Measurements from ENCODE around the gene SCAMP2. TPM values are rescaled to one million over a fixed set of nuclear protein-coding genes. Genes with fewer than 3 reads are reported as not detected.

The SCAMP2 gene
- polyA plus RNA-seq, 3 donors, result 124 to 158 (median 124) TPM

- Histone ChIP-seq H2AFZ (ENCODE audit: insufficient read depth, low read depth, low read length, poor library complexity, severe bottlenecking) (no peak overlapping the region), H3K79me2 (ENCODE audit: insufficient read depth, low read length) (no peaks in the 10 kb centered on the region), H4K20me1 (ENCODE audit: insufficient read depth, low read length) (peaks cover 8% of the 10 kb centered on the region), H3K4me1 (ENCODE audit: control insufficient read depth in 1 of 2, insufficient read depth in 2 of 2, low read length in 2 of 2) (no peaks in the 10 kb centered on the region), H3K4me2 (replicated peaks; ENCODE audit: extremely low read depth, low read length, poor library complexity, severe bottlenecking) (no peak overlapping the region), H3K4me3 (replicated peaks in 1 of 3; ENCODE audit: low read depth in 2 of 3, low read length in 3 of 3) (no peak overlapping the region), H3K9ac (ENCODE audit: insufficient read depth, low read length, poor library complexity, severe bottlenecking) (no peak overlapping the region), H3K9me3 (replicated peaks in 1 of 2; ENCODE audit: control insufficient read depth in 1 of 2, insufficient read depth in 1 of 2, low read length in 2 of 2) (no peaks in the 10 kb centered on the region), H3K36me3 (replicated peaks in 1 of 2; ENCODE audit: control insufficient read depth in 1 of 2, insufficient read depth in 2 of 2, low read length in 2 of 2) (peaks cover 9 to 34% of the 10 kb centered on the region in 2 donors), H3K27me3 (ENCODE audit: control insufficient read depth in 2 of 2, insufficient read depth in 2 of 2, low read length in 2 of 2) (no peaks in the 10 kb centered on the region), H3K27ac (ENCODE audit: low read depth in 1 of 2, low read length in 2 of 2) (no peak overlapping the region)
- H3K27ac Mint-ChIP-seq, result no peak overlapping the region
- DNase-seq, result peak; percentile 30 to 55 (median 46)
- H3K27me3 Mint-ChIP-seq (ENCODE audit: low read depth in 3 of 3), result peaks cover 0 to 1% (median 0%) of the 10 kb centered on the region in 3 donors
- TF ChIP-seq CTCF (IDR thresholded peaks at IDR 0.05), result peak; percentile 97
- H3K9me3 Mint-ChIP-seq, result peaks cover 0 to 2% (median 0%) of the 10 kb centered on the region in 7 donors
- H3K4me3 Mint-ChIP-seq, result no peak overlapping the region
- WGBS (ENCODE audit: insufficient coverage), result 50% methylated on average over 3 of the region's 5 CpGs
- peaks cover 9 to 29% of the 10 kb centered on the region in 2 donors for H3K36me3 Mint-ChIP-seq
- H3K4me1 Mint-ChIP-seq, result peaks cover 5% of the 10 kb centered on the region
- intact Hi-C loops (cut with micrococcal nuclease), result no loop called here
Observed at GRCh38 chr15:74835312-74835823, 37.8 kb downstream of the SCAMP2 start.

- DNase-seq, result no peak
- no peak overlapping the region for H3K27ac Mint-ChIP-seq
- Histone ChIP-seq H3K4me1 (ENCODE audit: control insufficient read depth in 1 of 2, insufficient read depth in 2 of 2, low read length in 2 of 2) (no peaks in the 10 kb centered on the region), H3K9ac (ENCODE audit: insufficient read depth, low read length, poor library complexity, severe bottlenecking) (no peak overlapping the region), H3K27me3 (ENCODE audit: control insufficient read depth in 2 of 2, insufficient read depth in 2 of 2, low read length in 2 of 2) (peaks cover 0 to 3% of the 10 kb centered on the region in 2 donors), H4K20me1 (ENCODE audit: insufficient read depth, low read length) (peaks cover 8% of the 10 kb centered on the region), H3K4me2 (replicated peaks; ENCODE audit: extremely low read depth, low read length, poor library complexity, severe bottlenecking) (no peak overlapping the region), H3K9me3 (replicated peaks in 1 of 2; ENCODE audit: control insufficient read depth in 1 of 2, insufficient read depth in 1 of 2, low read length in 2 of 2) (no peaks in the 10 kb centered on the region), H3K36me3 (replicated peaks in 1 of 2; ENCODE audit: control insufficient read depth in 1 of 2, insufficient read depth in 2 of 2, low read length in 2 of 2) (peaks cover 2 to 26% of the 10 kb centered on the region in 2 donors), H3K4me3 (replicated peaks in 1 of 3; ENCODE audit: low read depth in 2 of 3, low read length in 3 of 3) (no peak overlapping the region), H2AFZ (ENCODE audit: insufficient read depth, low read depth, low read length, poor library complexity, severe bottlenecking) (no peak overlapping the region), H3K79me2 (ENCODE audit: insufficient read depth, low read length) (no peaks in the 10 kb centered on the region), H3K27ac (ENCODE audit: low read depth in 1 of 2, low read length in 2 of 2) (no peak overlapping the region)
- H3K9me3 Mint-ChIP-seq, result peaks cover 0 to 2% (median 0%) of the 10 kb centered on the region in 7 donors
- H3K36me3 Mint-ChIP-seq, result peaks cover 3 to 18% of the 10 kb centered on the region in 2 donors
- H3K4me3 Mint-ChIP-seq, result no peak overlapping the region
- 83% methylated on average over 4 of the region's 12 CpGs for WGBS (ENCODE audit: insufficient coverage)
- no peak for TF ChIP-seq CTCF (IDR thresholded peaks at IDR 0.05)
- peaks cover 5% of the 10 kb centered on the region for H3K4me1 Mint-ChIP-seq
- peaks cover 0 to 4% (median 1%) of the 10 kb centered on the region in 3 donors for H3K27me3 Mint-ChIP-seq (ENCODE audit: low read depth in 3 of 3)
- intact Hi-C loops (cut with micrococcal nuclease), result no loop called here
Observed at GRCh38 chr15:74833376-74834107, 39.6 kb downstream of the SCAMP2 start.

Data from CD14-positive monocyte (primary cell).